Bronchial epithelial cell (primary cell): ENCODE results near the gene MALT1. TPM values are rescaled to one million over a fixed set of nuclear protein-coding genes. Genes with fewer than 3 reads are reported as not detected.

Experiments used
- DNase-seq: peaks from one replicate; pipeline ENCODE4 v3.0.0-alpha.2; 2010; ENCODE audit warnings: low read depth
- FAIRE-seq: peaks from 2 replicates; lab custom pipeline; 2011; peaks lifted over from hg19 to GRCh38; lab: Jason Lieb, UNC
- H3K27me3 ChIP-seq: 2 replicates; pipeline ENCODE4 v1.5.1; 2011; ENCODE audit warnings: low read length; ENCODE audit not compliant: control insufficient read depth, insufficient read depth
- H3K36me3 ChIP-seq: 2 replicates; pipeline ENCODE4 v1.5.1; 2011; ENCODE audit warnings: low read length; ENCODE audit not compliant: control insufficient read depth, insufficient read depth
- H3K4me3 ChIP-seq: 2 replicates; pipeline ENCODE4 v1.5.1; 2011; ENCODE audit warnings: mild to moderate bottlenecking, low read depth, low read length, control low read depth
- CTCF ChIP-seq: IDR thresholded peaks from 2 replicates; pipeline ENCODE4 v1.5.1; 2011; ENCODE audit warnings: mild to moderate bottlenecking, moderate library complexity, low read length, control low read depth, inconsistent platforms; ENCODE audit not compliant: insufficient read depth, severe bottlenecking
- total RNA-seq: library from RNA; depleted of rRNA; stranded (reverse); fragments of >200 nt; gene quantifications from 2 replicates; pipeline ENCODE4 v1.2.1, GENCODE V29; 2014

Gene MALT1
- total RNA-seq, 1 donor from 2014 or later: 62.4 TPM

GRCh38 chr18:58633874-58634273 is 37.4 kb upstream of the MALT1 start:
- no peak for FAIRE-seq
- DNase-seq: no peak
- no peaks in the 10 kb centered on the region for H3K27me3 ChIP-seq

GRCh38 chr18:58635891-58636290 is 35.4 kb upstream of the MALT1 start:
- FAIRE-seq (no peak), DNase-seq (peak; percentile 90)
- Histone ChIP-seq H3K27me3 (no peaks in the 10 kb centered on the region), H3K4me3 (no peak overlapping the region), H3K36me3 (no peaks in the 10 kb centered on the region)
- no peak for TF ChIP-seq CTCF

More at GRCh38 chr18:58633874-58634273, 37.4 kb upstream of the MALT1 start:
- H3K4me3 ChIP-seq: no peak overlapping the region
- TF ChIP-seq CTCF: no peak
- no peaks in the 10 kb centered on the region for H3K36me3 ChIP-seq

- no peak for FAIRE-seq
- TF ChIP-seq CTCF: no peak
- no peaks in the 10 kb centered on the region for H3K27me3 ChIP-seq
- no peaks in the 10 kb centered on the region for H3K36me3 ChIP-seq
- DNase-seq: no peak
- no peak overlapping the region for H3K4me3 ChIP-seq
Measured at GRCh38 chr18:58637197-58637596, 34.1 kb upstream of the MALT1 start.

GRCh38 chr18:58637946-58638345 is 33.3 kb upstream of the MALT1 start:
- TF ChIP-seq CTCF: no peak
- no peak for DNase-seq
- H3K27me3 ChIP-seq: no peaks in the 10 kb centered on the region
- no peaks in the 10 kb centered on the region for H3K36me3 ChIP-seq
- no peak overlapping the region for H3K4me3 ChIP-seq
- no peak for FAIRE-seq

- no peak for DNase-seq
- Histone ChIP-seq H3K36me3 (no peaks in the 10 kb centered on the region), H3K4me3 (no peak overlapping the region), H3K27me3 (no peaks in the 10 kb centered on the region)
- no peak for TF ChIP-seq CTCF
- no peak for FAIRE-seq
Measured at GRCh38 chr18:58638441-58638840, 32.8 kb upstream of the MALT1 start.

- no peak for TF ChIP-seq CTCF
- Histone ChIP-seq H3K27me3 (no peaks in the 10 kb centered on the region), H3K36me3 (no peaks in the 10 kb centered on the region), H3K4me3 (no peak overlapping the region)
- no peak for FAIRE-seq
- no peak for DNase-seq
Measured at GRCh38 chr18:58639237-58639636, 32.0 kb upstream of the MALT1 start.
